BLaER1 treated with 17β-estradiol and CSF1 and Interleukin-3, amounts not matched to agents 10 nM and 100 nM (cell line): ENCODE data around the gene ACTN3.

ENCODE experiments used
- H3K27ac ChIP-seq, 11 experiments: shearing (Covaris generic); formaldehyde crosslinking; 2 replicates each; pipeline ENCODE4 v1.8.1; 2022
- H3K27me3 ChIP-seq, 11 experiments: shearing (Covaris generic); formaldehyde crosslinking; 2 replicates each; pipeline ENCODE4 v1.8.1; 2022
- H3K36me3 ChIP-seq, 11 experiments: shearing (Covaris generic); formaldehyde crosslinking; 2 replicates each; pipeline ENCODE4 v1.8.1; 2022
- H3K4me1 ChIP-seq, 10 experiments: shearing (Covaris generic); formaldehyde crosslinking; 2 replicates each; pipeline ENCODE4 v1.8.1; 2022
- H3K4me2 ChIP-seq, 11 experiments: shearing (Covaris generic); formaldehyde crosslinking; 2 replicates each; pipeline ENCODE4 v1.8.1; 2022
- H3K4me3 ChIP-seq, 10 experiments: shearing (Covaris generic); formaldehyde crosslinking; 2 replicates each; pipeline ENCODE4 v1.8.1; 2022
- H3K9ac ChIP-seq, 11 experiments: shearing (Covaris generic); formaldehyde crosslinking; 2 replicates each; pipeline ENCODE4 v1.8.1; 2022
- H3K9me3 ChIP-seq, 11 experiments: shearing (Covaris generic); formaldehyde crosslinking; replicated peaks in 1 of 11; 2 replicates each; pipeline ENCODE4 v1.8.1; 2022
- H4K20me1 ChIP-seq, 11 experiments: shearing (Covaris generic); formaldehyde crosslinking; 2 replicates each; pipeline ENCODE4 v1.8.1; 2022
- Cebpa-rat ChIP-seq, 11 experiments: shearing (Covaris generic); IDR thresholded peaks; 2 replicates each; pipeline ENCODE4 v1.8.1; 2022

ACTN3 gene

DNA sequence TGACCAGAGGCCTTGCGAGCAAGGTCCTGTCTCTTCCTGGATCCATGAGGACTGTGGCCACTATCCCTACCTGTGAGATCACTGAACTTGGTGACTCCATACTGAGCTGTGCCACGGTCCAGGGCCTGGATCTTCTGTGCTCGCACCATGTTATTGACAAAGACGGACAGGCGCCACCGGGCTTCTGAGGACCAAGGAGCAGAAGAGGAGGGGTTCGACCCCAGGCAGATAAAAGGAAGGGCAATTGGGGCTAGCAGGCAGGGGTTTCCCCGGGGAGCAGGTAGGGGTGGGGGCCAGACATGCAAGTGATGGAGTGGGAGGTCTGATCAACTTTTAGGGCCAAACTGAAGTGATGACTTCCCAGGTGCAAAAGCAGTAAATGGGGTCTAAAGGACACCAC lies 19.5 kb downstream of the ACTN3 start:
- Histone ChIP-seq H3K9ac (no peak overlapping the region), H4K20me1 (peaks cover 0 to 17% (median 0%) of the 10 kb centered on the region in 11 experiments; a peak in 2 of 22 replicates), H3K27me3 (peaks cover 27 to 52% (median 49%) of the 10 kb centered on the region in 11 experiments), H3K36me3 (no peaks in the 10 kb centered on the region), H3K4me1 (peaks cover 0 to 10% (median 3%) of the 10 kb centered on the region in 10 experiments; a peak in 5 of 20 replicates), H3K9me3 (peaks cover 0 to 14% (median 0%) of the 10 kb centered on the region in 11 experiments; a peak in 6 of 22 replicates), H3K27ac (no peak overlapping the region), H3K4me2 (no peak overlapping the region), H3K4me3 (no peak overlapping the region)
- TF ChIP-seq Cebpa-rat (IDR thresholded peaks at IDR 0.05): no peak

DNA sequence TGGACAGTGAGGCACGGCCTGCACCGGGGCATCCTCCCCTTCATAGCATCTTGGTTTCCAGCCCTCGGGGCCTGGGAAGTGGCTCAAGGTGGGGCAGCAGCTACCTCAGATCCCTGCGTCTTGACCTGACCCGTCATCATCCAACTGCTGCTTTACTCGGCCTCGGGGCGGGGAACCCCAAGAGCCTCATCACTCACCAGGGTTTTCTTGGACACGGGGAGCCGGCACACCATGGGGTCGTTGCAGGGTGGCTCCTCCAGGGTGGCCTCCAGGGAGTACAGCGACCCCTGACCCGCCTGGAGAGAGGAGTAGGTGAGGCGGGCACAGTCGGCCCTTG lies 21.1 kb downstream of the ACTN3 start:
- peaks cover 0 to 17% (median 0%) of the 10 kb centered on the region in 11 experiments; a peak in 2 of 22 replicates for H4K20me1 ChIP-seq
- H3K27me3 ChIP-seq: peaks cover 27 to 52% (median 49%) of the 10 kb centered on the region in 11 experiments
- H3K36me3 ChIP-seq: no peaks in the 10 kb centered on the region
- H3K4me1 ChIP-seq: peaks cover 0 to 10% (median 3%) of the 10 kb centered on the region in 10 experiments; a peak in 5 of 20 replicates
- H3K27ac ChIP-seq: no peak overlapping the region
- no peak overlapping the region for H3K4me3 ChIP-seq
- H3K9ac ChIP-seq: no peak overlapping the region
- no peak overlapping the region for H3K4me2 ChIP-seq
- TF ChIP-seq Cebpa-rat (IDR thresholded peaks at IDR 0.05): no peak
- peaks cover 0 to 14% (median 0%) of the 10 kb centered on the region in 11 experiments; a peak in 6 of 22 replicates for H3K9me3 ChIP-seq

DNA sequence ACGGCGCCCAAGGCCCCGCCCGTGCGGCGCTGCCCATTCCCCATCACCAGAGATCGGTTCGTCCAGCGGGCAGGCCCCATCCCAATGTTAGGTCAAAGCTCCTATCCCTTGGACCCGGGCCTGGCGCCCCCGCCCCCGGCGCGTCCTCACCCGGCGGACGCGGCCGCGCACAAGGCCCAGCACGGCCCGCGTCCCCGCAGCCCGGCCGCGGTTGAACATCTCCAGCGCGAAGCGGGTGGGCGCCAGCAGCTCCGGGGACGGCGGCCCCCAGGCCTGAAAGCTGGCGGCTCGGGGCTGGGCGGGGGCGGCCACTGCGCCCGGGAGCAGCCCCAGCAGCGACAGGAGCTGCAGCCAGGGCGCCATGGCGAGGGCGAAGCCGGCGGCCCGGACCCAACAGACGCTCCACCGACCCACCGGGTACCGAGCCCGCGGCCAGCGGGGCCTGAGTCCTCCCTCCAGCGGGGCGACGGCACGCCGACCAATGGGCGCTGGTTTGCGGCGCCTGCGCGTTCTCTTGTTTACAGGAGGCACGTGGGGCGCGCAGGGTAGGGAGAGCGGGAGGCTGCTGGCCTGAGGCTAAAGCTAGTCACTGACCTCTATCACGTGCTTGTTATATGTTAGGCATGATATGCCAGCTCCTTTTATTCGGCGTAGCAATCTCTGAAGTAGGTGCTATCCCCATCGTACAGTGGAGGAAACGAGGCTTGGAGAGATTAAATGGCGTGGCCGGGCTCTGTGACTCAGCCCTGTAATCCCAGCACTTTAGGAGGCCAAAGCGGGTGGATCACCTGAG lies 21.6 kb downstream of the ACTN3 start, which contains the start of gene CTSF:
TSS of gene CTSF (minus strand) at position 483 of the 793 bp plus-strand sequence. CDS start at position 363, 120 bp downstream.
- Histone ChIP-seq H3K9me3 (peaks cover 0 to 14% (median 0%) of the 10 kb centered on the region in 11 experiments; a peak in 6 of 22 replicates), H3K36me3 (no peaks in the 10 kb centered on the region), H4K20me1 (peaks cover 0 to 17% (median 0%) of the 10 kb centered on the region in 11 experiments; a peak in 1 of 22 replicates), H3K4me3 (no peak within 1 kb of the TSS), H3K27ac (no peak within 1 kb of the TSS), H3K27me3 (peaks cover 27 to 52% (median 49%) of the 10 kb centered on the region in 11 experiments), H3K4me2 (no peak within 1 kb of the TSS), H3K4me1 (peaks cover 0 to 10% (median 3%) of the 10 kb centered on the region in 10 experiments; a peak in 5 of 20 replicates), H3K9ac (no peak within 1 kb of the TSS)
- TF ChIP-seq Cebpa-rat (IDR thresholded peaks at IDR 0.05): no peak

DNA sequence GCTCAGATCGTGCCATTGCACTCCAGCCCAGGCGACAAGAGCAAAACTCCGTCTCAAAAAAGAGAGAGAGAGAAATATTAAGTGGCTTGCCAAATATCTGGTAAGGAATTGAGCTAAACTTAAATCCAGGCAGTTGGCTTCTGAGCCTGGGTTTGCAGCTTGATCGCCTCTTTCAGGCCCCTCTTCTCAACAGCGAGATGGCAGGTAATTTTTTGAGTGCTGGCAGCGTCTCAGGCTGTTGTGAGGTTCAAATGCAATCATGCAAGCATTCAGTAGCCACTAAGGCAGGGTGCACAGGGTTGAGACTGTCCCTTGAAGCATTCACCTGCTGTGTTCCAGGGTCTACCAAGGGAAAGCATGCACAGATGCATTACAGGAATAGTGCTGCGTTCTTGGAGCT lies 22.4 kb downstream of the ACTN3 start:
- Histone ChIP-seq H3K4me2 (no peak overlapping the region), H3K4me1 (peaks cover 0 to 10% (median 3%) of the 10 kb centered on the region in 10 experiments; a peak in 5 of 20 replicates), H3K36me3 (no peaks in the 10 kb centered on the region), H3K27ac (no peak overlapping the region), H3K9ac (no peak overlapping the region), H3K9me3 (peaks cover 0 to 18% (median 0%) of the 10 kb centered on the region in 11 experiments; a peak in 7 of 22 replicates), H4K20me1 (peaks cover 0 to 17% (median 0%) of the 10 kb centered on the region in 11 experiments; a peak in 1 of 22 replicates), H3K27me3 (peaks cover 27 to 52% (median 49%) of the 10 kb centered on the region in 11 experiments), H3K4me3 (no peak overlapping the region)
- no peak for TF ChIP-seq Cebpa-rat (IDR thresholded peaks at IDR 0.05)

DNA sequence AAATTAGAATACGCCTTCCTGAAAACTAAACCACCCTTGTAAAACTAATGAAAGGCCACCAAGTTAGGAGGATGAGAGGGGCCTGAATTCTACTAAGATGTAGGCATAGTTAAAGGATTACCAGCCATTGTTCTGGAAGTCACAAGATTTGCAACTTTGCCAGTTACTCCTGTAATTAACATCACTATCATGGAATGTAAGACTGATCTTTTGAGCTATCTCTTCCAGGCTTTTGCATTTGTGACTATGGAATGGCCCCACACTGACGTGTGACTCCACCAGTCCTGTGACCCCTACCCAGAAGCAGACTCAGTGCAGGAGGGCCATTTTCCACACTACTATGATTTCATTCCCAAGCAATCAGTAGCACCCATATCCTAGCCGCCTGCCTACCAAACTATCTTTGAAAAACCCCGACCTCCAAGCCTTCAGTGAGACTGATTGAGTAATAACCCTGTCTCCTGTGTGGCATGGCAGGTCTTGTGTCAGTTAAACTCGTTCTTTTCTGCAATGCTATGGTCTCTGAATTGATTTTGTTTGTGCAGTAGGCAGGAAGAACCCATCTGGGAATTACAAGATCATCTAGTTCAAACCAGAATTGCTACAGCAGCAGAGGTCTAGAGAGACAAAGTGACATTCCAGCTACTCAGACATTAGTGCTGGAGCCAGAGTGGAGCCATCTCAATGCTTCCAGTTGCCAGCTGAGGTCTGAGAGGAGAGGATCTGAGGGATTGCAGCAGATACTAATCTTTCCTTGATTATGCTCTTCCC lies 23.6 kb downstream of the ACTN3 start:
- H3K4me2 ChIP-seq: peak overlapping the region in 6 of 11 experiments; percentile 4 to 22 (median 16); a peak in 4 of 22 replicates
- peaks cover 0 to 23% (median 0%) of the 10 kb centered on the region in 11 experiments; a peak in 8 of 22 replicates for H3K9me3 ChIP-seq
- TF ChIP-seq Cebpa-rat (IDR thresholded peaks at IDR 0.05): 0 out of 22 replicates have a peak, but pooled peaks of 1 of the 11 experiments have one; percentile 8
- H4K20me1 ChIP-seq: peaks cover 0 to 12% (median 0%) of the 10 kb centered on the region in 11 experiments; a peak in 1 of 22 replicates
- H3K36me3 ChIP-seq: no peaks in the 10 kb centered on the region
- H3K27me3 ChIP-seq: peaks cover 27 to 52% (median 49%) of the 10 kb centered on the region in 11 experiments
- H3K4me1 ChIP-seq: peaks cover 0 to 10% (median 3%) of the 10 kb centered on the region in 10 experiments; a peak in 5 of 20 replicates
- no peak overlapping the region for H3K27ac ChIP-seq
- no peak overlapping the region for H3K4me3 ChIP-seq
- H3K9ac ChIP-seq: no peak overlapping the region

DNA sequence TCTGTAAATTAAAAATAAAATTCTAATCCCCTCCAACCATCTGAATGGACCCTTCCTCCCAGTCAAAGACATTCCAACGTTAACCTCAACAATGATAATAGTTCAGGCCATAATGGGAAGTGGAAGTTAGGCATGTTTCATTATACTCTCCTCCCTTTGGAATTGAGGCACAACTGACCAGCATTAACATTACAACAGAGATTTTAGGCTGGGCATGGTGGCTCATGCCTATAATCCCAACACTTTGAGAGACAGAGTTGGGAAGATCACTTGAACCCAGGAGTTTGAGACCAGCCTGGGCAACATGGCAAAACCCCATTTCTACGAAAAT lies 24.1 kb downstream of the ACTN3 start:
- H3K4me2 ChIP-seq: no peak overlapping the region
- H3K9me3 ChIP-seq: peaks cover 0 to 23% (median 0%) of the 10 kb centered on the region in 11 experiments; a peak in 8 of 22 replicates
- H3K9ac ChIP-seq: no peak overlapping the region
- H3K27ac ChIP-seq: no peak overlapping the region
- H3K27me3 ChIP-seq: peaks cover 27 to 49% (median 46%) of the 10 kb centered on the region in 11 experiments
- H3K4me1 ChIP-seq: peaks cover 0 to 10% (median 3%) of the 10 kb centered on the region in 10 experiments; a peak in 5 of 20 replicates
- no peaks in the 10 kb centered on the region for H3K36me3 ChIP-seq
- H4K20me1 ChIP-seq: peaks cover 0 to 12% (median 0%) of the 10 kb centered on the region in 11 experiments; a peak in 1 of 22 replicates
- TF ChIP-seq Cebpa-rat (IDR thresholded peaks at IDR 0.05): no peak
- no peak overlapping the region for H3K4me3 ChIP-seq

DNA sequence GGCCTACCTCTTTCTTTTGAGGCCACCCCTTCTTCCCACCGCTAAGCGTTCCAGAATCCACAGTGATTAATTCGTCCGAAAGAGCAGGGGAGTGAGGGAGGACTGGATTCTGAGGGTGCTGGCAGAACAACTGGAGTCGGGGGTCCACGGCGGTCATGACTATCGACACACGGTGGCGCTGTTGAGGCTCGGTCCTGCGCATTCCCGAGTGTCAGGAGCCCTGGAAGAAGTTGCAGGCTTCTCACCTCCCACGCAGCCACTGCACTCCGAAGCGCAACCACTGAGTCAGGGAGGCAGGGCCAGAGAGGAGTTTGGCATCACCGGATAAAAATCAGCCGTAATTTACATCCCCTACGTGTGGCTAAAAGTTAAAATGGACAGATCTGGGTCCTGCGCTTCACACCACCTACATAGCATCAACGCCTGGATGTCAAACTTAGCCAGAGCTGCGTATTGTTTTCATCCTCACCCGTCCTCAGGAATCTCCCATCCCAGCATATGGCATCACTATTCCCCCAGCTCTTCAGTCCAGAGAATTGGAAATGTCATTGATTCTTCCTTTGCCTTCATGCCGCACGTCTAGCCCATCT lies 32.4 kb downstream of the ACTN3 start:
- H3K9ac ChIP-seq: no peak overlapping the region
- no peak overlapping the region for H3K4me3 ChIP-seq

DNA sequence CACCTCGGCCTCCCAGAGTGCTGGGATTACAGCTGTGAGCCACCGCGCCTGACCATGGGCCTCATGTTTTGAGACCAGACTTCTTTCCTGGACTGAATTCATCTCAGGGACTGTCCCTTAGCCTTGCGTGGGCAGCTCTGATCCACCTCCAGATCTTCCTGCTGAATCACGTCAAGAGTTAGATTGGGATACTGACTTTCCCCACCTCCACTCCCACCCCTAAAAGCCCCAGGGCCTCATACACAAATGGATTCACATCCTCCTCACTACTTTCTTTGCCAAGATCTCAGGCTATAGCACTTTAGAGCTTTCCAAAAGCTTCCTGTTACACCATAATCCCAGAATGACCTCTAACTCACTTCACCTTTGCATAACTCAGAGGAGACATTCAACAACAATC lies 34.1 kb downstream of the ACTN3 start:
- Histone ChIP-seq H3K9me3 (peaks cover 18 to 24% (median 21%) of the 10 kb centered on the region in 11 experiments), H4K20me1 (no peaks in the 10 kb centered on the region), H3K27me3 (no peaks in the 10 kb centered on the region), H3K4me3 (no peak overlapping the region), H3K9ac (no peak overlapping the region), H3K36me3 (no peaks in the 10 kb centered on the region), H3K4me2 (no peak overlapping the region), H3K27ac (no peak overlapping the region), H3K4me1 (no peaks in the 10 kb centered on the region; a peak in 1 of 20 replicates)
- no peak for TF ChIP-seq Cebpa-rat (IDR thresholded peaks at IDR 0.05)

More for the DNA sequence above, 32.4 kb downstream of the ACTN3 start:
- H4K20me1 ChIP-seq: no peaks in the 10 kb centered on the region
- no peaks in the 10 kb centered on the region for H3K27me3 ChIP-seq
- H3K4me1 ChIP-seq: no peaks in the 10 kb centered on the region; a peak in 1 of 20 replicates
- no peaks in the 10 kb centered on the region for H3K36me3 ChIP-seq
- H3K27ac ChIP-seq: no peak overlapping the region
- H3K9me3 ChIP-seq: peaks cover 18 to 29% (median 23%) of the 10 kb centered on the region in 11 experiments
- TF ChIP-seq Cebpa-rat (IDR thresholded peaks at IDR 0.05): no peak
- no peak overlapping the region for H3K4me2 ChIP-seq
